Adrenal gland (tissue), 12 donors: ENCODE measurements around the gene NISCH. TPM values are rescaled to one million over a fixed set of nuclear protein-coding genes. Genes with fewer than 3 reads are reported as not detected.

Experiments used
- DNase-seq, 7 donors: peaks; one replicate each; pipeline ENCODE4 v3.0.0-alpha.2; 2019 to 2020
- H3K27ac ChIP-seq, 5 donors: fragments of 200-600 bp; sonication (generic) in 4 of 5; 1 replicate in 3 of 5; 2 replicates in 2 of 5; pipeline versions ENCODE4 v1.5.1 to v1.8.0; 2016 to 2020; ENCODE audit warnings: mild to moderate bottlenecking in 1 of 5
- H3K27me3 ChIP-seq: fragments of 200-600 bp; 2 replicates; pipeline ENCODE4 v1.8.0; 2021
- H3K36me3 ChIP-seq, 2 donors: fragments of 200-600 bp; replicated peaks in 1 of 2; 1 replicate in 1 of 2; 2 replicates in 1 of 2; pipeline versions ENCODE4 v1.5.1 to v1.8.0; 2018 to 2022
- H3K4me1 ChIP-seq, 2 donors: fragments of 200-600 bp; replicated peaks in 1 of 2; 1 replicate in 1 of 2; 2 replicates in 1 of 2; pipeline versions ENCODE4 v1.5.1 to v1.8.0; 2018 to 2021
- H3K4me3 ChIP-seq, 4 donors: fragments of 200-600 bp; sonication (generic) in 3 of 4; one replicate each; pipeline ENCODE4 v1.5.1; 2016 to 2018
- H3K9me3 ChIP-seq, 3 donors: fragments of 200-600 bp; sonication (generic) in 1 of 3; replicated peaks in 1 of 3; 1 replicate in 2 of 3; 2 replicates in 1 of 3; pipeline versions ENCODE4 v1.5.1 to v1.8.0; 2016 to 2021
- POLR2A ChIP-seq, 2 donors: fragments of 450-650 bp; IDR thresholded peaks; one replicate each; pipeline ENCODE4 v1.6.1; 2017; ENCODE audit warnings: antibody characterized with exemption in 2 of 2, mild to moderate bottlenecking in 2 of 2, moderate library complexity in 1 of 2
- WGBS, 4 donors: extraction: QIAGEN DNeasy Blood & Tissue Kit in 2 of 4; methylation state at CpG; one replicate each; pipeline versions ENCODE4 v1.1.5 to v1.1.7; 2013 to 2017; 5-methylcytosine and 5-hydroxymethylcytosine counted together
- intact Hi-C, 2 donors: fragments of 100-400 bp; cut with DNase I; formaldehyde crosslinking; loops; one replicate each; pipeline versions ENCODE4 v1.14.1 to v1.15.0; 2022 to 2023
- polyA plus RNA-seq, 3 donors: library from polyadenylated mRNA; stranded (reverse); fragments of 200-250 nt in 2 of 3; fragments of 350-450 nt in 1 of 3; fragmentation: Illumina TruSeq in 1 of 3; extraction: RNeasy Lipid Tissue Mini Kit (QIAGEN cat#74804) in 1 of 3; gene quantifications; one replicate each; pipeline ENCODE4 v1.2.3, GENCODE V29; 2013 to 2014
- total RNA-seq, 9 donors: library from RNA; depleted of rRNA in 4 of 9; stranded (reverse); fragments of >200 nt in 4 of 9; fragments of 120-200 nt in 1 of 9; fragmentation: NEBNext Ultra II Directional in 1 of 9; extraction: Animal tissue kit (Norgen Biotek cat#: 25700) in 1 of 9; gene quantifications; one replicate each; pipeline versions ENCODE4 v1.1.0 to v1.2.4, GENCODE V29; 2013 to 2023
- TF ChIP-seq, protein P1 (sequence below), 6 experiments: fragments of 450-650 bp in 4 of 6; fragments of 200-600 bp in 2 of 6; sonication (generic) in 1 of 6; IDR thresholded peaks; 1 replicate in 5 of 6; 2 replicates in 1 of 6; pipeline versions ENCODE4 v1.5.1 to v1.8.0; 2016 to 2021; ENCODE audit warnings: antibody characterized with exemption in 6 of 6, mild to moderate bottlenecking in 2 of 6, moderate library complexity in 1 of 6
- donor health status: healthy with polysubstance abuse.
- donor health status: Bipolar disorder and iron deficiency.
- donor health status: DM: yes; HTN: yes; CAD: no.
- donor health status: DM: no; HTN: no; CAD: no.
- donor health status: DM: no; HTN: no; CAD: no.
- donor health status: DM: yes; HTN: yes; CAD: no.

Gene NISCH
- total and polyA plus RNA-seq, 12 donors, result 39.4 to 186 (median 100) TPM

DNA sequence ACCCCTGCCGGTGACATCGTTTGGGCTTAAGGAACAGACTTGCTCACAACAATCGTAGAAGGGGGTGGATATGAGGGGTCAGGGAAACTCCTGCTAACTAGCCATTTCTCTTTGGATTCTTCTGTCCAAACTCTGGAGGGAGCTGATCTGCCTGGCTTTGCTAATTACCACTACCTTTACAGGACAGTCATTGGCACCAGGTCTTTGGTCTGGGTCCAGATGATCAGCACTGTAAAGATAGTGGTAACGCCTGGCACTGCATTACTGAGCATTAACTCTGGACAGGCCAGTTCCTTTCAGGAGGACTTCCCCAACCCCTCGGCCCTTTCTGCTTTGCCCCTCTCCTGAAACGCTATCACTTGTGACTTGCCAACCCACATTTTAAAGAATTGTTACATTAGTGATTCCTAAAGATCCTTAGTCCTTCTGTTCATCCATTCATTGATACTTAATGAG, 81.8 kb downstream of the NISCH start:
- peak in 1 of 7 donors; percentile 35 for DNase-seq
- 1 to 3% (median 2%) methylated on average over 6 of the region's 6 CpGs for WGBS, 4 donors
- Histone ChIP-seq H3K9me3 (no peaks in the 10 kb centered on the region), H3K27ac (peak overlapping the region; percentile 61 to 97 (median 91)), H3K27me3 (no peaks in the 10 kb centered on the region), H3K4me3 (peak overlapping the region; percentile 20 to 84 (median 64)), H3K4me1 (peaks cover 29 to 73% of the 10 kb centered on the region in 2 donors), H3K36me3 (peaks cover 0 to 5% of the 10 kb centered on the region in 2 donors)
- TF ChIP-seq, protein P1, sequence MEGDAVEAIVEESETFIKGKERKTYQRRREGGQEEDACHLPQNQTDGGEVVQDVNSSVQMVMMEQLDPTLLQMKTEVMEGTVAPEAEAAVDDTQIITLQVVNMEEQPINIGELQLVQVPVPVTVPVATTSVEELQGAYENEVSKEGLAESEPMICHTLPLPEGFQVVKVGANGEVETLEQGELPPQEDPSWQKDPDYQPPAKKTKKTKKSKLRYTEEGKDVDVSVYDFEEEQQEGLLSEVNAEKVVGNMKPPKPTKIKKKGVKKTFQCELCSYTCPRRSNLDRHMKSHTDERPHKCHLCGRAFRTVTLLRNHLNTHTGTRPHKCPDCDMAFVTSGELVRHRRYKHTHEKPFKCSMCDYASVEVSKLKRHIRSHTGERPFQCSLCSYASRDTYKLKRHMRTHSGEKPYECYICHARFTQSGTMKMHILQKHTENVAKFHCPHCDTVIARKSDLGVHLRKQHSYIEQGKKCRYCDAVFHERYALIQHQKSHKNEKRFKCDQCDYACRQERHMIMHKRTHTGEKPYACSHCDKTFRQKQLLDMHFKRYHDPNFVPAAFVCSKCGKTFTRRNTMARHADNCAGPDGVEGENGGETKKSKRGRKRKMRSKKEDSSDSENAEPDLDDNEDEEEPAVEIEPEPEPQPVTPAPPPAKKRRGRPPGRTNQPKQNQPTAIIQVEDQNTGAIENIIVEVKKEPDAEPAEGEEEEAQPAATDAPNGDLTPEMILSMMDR (IDR thresholded peaks at IDR 0.05), result peak in 2 of 6 experiments; percentile 3 to 27
- TF ChIP-seq POLR2A (IDR thresholded peaks at IDR 0.05), result no peak
- intact Hi-C loops, result loop anchor here in 1 of 2 donors (10.0 kb wide), 1 partner anchor 148 kb away; the partner anchor contains the start of genes GNL3 and PBRM1

DNA sequence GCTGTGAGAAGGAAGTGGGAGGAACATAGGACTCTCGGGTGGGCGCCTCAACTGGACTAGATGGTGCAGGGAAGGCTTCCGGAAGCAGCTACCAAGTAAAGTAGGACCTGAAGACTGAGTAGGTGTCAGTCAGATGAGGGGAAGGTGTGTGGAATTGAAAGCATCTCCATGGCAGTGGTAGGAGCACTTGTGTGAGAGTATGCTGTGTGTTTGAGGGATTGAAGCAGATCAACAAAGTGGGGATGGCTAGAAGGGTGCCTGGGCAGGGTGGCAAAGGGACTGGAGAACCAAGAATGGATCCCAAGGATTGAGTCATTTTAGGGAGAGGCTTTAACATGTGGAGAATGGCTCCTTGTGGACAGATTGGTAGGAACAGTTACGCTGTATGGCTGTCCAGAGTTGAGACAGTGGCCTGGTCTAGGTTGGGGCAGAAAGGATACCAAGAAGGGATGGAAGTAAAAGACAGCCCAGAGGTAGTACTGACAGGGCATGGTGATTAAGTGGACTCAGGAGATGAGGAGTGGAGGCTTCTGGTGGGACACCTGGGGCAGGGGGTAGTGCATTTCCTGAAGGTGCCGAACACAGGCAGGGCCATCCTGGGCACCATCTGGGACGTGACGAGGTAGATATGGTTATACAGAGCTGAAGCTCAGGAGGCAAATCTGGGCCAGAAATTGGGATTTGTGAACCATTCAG, 82.5 kb downstream of the NISCH start:
- Histone ChIP-seq H3K27me3 (no peaks in the 10 kb centered on the region), H3K9me3 (no peaks in the 10 kb centered on the region), H3K4me3 (peak overlapping the region; percentile 20 to 84 (median 64)), H3K27ac (peak overlapping the region; percentile 61 to 97 (median 91)), H3K36me3 (peaks cover 0 to 5% of the 10 kb centered on the region in 2 donors), H3K4me1 (peaks cover 24 to 67% of the 10 kb centered on the region in 2 donors)
- WGBS, 4 donors, result 30 to 49% (median 37%) methylated on average over 7 of the region's 7 CpGs
- peak in 4 of 7 donors; percentile 18 to 60 (median 28) for DNase-seq
- no peak for TF ChIP-seq POLR2A (IDR thresholded peaks at IDR 0.05)
- TF ChIP-seq, protein P1 (IDR thresholded peaks at IDR 0.05), result no peak
- intact Hi-C loops, result loop anchor here in 1 of 2 donors (10.0 kb wide), 1 partner anchor 147 kb away; the partner anchor contains the start of genes GNL3 and PBRM1

DNA sequence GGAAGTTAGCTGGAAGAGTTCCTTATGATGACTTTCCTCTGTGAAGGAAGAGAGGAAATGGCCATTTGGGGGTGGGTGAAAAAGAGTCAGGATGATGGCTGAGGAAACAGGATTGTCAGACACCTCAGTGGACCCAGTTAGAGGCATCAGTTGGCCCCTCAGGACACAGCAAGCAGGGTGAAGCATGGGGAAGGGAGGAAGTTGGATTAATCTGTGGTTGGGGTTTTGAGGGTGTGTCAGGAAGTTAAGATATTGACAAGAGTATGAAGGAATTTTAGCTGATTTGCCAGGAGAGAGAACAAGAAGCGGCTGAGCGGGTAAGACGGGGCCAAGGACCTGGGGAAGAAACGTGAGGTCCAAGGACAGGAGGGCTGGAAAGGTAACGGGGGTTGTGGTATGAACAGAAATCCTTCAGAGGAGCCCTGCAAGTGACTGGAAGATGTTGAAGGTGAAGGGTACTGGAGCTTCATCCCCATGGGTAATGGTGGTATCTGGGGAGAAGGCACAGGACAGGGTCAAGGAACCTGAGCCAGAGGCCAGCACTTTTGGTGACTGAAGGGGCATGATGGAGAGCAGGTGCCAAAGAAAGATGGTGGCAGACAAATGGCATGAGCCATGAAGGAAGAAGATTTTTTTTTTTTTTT, 83.7 kb downstream of the NISCH start:
- WGBS, 4 donors, result 36 to 52% (median 45%) methylated on average over 5 of the region's 5 CpGs
- peak overlapping the region in 2 of 4 donors; percentile 82 to 84 for H3K4me3 ChIP-seq
- intact Hi-C loops, result loop anchor here in 1 of 2 donors (10.0 kb wide), 1 partner anchor 146 kb away; the partner anchor contains the start of genes GNL3 and PBRM1
- TF ChIP-seq, protein P1 (IDR thresholded peaks at IDR 0.05), result no peak
- TF ChIP-seq POLR2A (IDR thresholded peaks at IDR 0.05), result no peak
- DNase-seq, result peak in 2 of 7 donors; percentile 16 to 47
- H3K27ac ChIP-seq, result peak overlapping the region in 3 of 5 donors; percentile 4 to 94 (median 6)
- H3K27me3 ChIP-seq, result no peaks in the 10 kb centered on the region
- peaks cover 23 to 67% of the 10 kb centered on the region in 2 donors for H3K4me1 ChIP-seq
- H3K9me3 ChIP-seq, result no peaks in the 10 kb centered on the region
- peaks cover 0 to 5% of the 10 kb centered on the region in 2 donors for H3K36me3 ChIP-seq

DNA sequence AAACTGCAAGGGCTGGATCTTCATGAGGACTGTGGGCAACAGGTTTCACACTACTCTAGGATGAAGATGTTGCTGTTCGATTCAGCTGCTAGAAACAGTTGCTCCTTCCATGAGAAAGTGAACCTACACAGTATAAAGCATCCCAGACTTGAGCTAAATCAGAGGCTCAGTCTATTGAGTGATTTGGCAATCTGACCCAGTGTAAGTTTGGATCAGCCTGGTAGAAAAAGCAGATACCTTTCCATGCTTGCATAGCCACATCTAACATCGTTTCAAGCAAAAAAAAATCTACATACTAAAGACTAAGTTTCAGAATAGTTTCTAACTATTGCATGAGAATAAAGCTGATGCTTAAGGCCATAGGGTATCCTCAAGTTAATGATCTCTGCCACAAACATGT, 85.6 kb downstream of the NISCH start:
- Histone ChIP-seq H3K9me3 (no peaks in the 10 kb centered on the region), H3K27ac (no peak overlapping the region), H3K27me3 (no peaks in the 10 kb centered on the region), H3K4me3 (no peak overlapping the region), H3K36me3 (peaks cover 0 to 5% of the 10 kb centered on the region in 2 donors), H3K4me1 (peaks cover 17 to 56% of the 10 kb centered on the region in 2 donors)
- TF ChIP-seq, protein P1 (IDR thresholded peaks at IDR 0.05), result no peak
- no peak for TF ChIP-seq POLR2A (IDR thresholded peaks at IDR 0.05)
- no peak for DNase-seq
- intact Hi-C loops, result loop anchor here in 1 of 2 donors (10.0 kb wide), 1 partner anchor 124 kb away; no protein-coding TSS in a partner anchor
- WGBS, 4 donors, result 66 to 81% (median 76%) methylated on average over 2 of the region's 2 CpGs
